HG03520 (cell line): ENCODE measurements around the gene ZFHX3.
"Not testable (repeated sequence)": the region's sequence is repeated elsewhere in the genome, so short reads cannot be mapped to it uniquely, and the experiment has no call there.

Experiments used
- ATAC-seq: cut with Tn5 transposase; IDR thresholded peaks from one replicate; pipeline ENCODE4 v1.9.1; 2021; ENCODE audit warnings: mild to moderate bottlenecking, moderate library complexity; ENCODE audit not compliant: unreplicated experiment

Gene ZFHX3, protein sequence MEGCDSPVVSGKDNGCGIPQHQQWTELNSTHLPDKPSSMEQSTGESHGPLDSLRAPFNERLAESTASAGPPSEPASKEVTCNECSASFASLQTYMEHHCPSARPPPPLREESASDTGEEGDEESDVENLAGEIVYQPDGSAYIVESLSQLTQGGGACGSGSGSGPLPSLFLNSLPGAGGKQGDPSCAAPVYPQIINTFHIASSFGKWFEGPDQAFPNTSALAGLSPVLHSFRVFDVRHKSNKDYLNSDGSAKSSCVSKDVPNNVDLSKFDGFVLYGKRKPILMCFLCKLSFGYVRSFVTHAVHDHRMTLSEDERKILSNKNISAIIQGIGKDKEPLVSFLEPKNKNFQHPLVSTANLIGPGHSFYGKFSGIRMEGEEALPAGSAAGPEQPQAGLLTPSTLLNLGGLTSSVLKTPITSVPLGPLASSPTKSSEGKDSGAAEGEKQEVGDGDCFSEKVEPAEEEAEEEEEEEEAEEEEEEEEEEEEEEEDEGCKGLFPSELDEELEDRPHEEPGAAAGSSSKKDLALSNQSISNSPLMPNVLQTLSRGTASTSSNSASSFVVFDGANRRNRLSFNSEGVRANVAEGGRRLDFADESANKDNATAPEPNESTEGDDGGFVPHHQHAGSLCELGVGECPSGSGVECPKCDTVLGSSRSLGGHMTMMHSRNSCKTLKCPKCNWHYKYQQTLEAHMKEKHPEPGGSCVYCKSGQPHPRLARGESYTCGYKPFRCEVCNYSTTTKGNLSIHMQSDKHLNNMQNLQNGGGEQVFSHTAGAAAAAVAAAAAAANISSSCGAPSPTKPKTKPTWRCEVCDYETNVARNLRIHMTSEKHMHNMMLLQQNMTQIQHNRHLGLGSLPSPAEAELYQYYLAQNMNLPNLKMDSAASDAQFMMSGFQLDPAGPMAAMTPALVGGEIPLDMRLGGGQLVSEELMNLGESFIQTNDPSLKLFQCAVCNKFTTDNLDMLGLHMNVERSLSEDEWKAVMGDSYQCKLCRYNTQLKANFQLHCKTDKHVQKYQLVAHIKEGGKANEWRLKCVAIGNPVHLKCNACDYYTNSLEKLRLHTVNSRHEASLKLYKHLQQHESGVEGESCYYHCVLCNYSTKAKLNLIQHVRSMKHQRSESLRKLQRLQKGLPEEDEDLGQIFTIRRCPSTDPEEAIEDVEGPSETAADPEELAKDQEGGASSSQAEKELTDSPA (N-terminal part only)

DNA sequence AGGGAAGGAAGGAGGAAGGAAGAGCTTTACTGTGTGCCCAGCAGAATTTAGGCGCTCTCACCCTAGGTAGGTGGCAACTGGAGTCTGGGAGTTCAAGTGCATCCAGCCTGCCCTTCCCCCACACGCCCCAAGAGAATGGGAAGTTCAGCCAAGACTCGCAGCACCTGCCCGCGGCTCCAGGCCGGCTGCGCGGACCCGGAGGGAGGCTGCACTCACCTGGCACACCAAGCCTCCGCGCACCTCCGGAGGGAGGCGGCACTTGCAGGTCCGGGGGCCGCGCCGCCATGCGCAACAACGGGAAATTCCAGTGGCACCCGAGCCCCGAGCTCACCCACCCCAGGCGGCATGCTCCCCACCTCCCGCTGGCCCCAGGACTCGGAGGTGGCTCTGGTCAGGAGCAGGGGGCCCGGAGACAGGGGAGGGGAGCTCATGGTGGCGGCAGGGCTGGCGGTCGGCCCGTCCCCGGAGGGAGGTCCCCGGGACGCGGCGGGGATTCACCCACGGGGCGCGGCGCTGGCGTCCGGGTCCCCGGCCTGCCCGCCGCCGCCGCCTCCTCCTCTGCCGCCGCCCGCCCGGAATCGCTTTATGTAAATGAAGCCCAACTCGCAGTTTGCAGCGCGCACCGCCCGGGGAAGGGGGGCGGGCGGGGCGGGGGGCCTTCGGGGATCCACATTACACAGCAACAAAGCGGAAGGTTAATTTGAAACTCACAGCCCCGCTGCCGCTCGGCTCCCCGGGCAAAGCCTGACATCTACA, at the start of gene ZFHX3:
ZFHX3 (minus strand) TSS at position 593 of the 756 bp plus-strand sequence. CDS start 87,983 bp downstream, outside the sequence.
- ATAC-seq, result peak; percentile 66

DNA sequence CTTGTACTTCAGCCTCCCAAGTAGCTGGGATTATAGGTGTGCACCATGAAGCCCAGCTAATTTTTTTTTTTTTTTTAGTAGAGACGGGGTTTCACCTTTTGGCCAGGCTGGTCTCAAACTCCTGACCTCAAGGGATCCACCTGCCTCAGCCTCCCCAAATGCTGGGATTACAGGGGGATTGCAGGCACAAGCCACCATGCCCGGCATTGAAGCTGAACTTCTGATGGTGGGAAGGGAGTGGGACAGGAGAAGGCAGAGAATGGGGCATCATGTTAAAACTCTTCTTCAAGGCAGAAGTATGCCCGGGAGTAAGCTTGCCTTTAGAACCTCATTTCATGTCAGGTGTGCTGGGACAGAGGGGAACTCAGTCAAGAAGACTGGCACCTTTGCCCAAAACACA, 48.6 kb upstream of the ZFHX3 start:
- no peak for ATAC-seq

DNA sequence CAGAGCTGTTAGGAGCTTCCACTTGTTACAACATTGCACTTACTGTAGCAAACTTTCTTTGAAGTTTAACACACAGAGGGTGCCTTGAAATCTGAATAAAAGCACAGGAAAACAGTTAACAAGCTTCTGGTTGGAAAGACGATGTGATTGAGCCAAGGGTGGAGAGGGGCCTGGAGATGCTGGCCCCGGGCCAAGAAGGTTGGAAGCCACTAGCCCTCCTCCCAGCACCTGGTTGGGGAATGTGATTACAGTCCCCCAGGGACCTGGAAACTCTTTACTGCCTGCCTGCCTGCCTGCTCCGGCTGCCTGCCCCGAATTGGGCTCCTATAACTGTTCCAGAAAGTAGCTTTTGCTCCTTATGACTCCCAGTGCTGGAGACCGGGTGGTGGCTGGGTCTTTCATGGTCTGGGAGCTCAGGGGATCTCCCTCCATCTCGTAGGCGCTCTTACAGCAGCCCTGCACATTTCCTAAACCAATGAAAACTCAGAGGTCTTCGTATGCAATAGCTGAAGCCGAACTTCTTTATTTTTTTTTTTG, 48.0 kb upstream of the ZFHX3 start:
- no peak for ATAC-seq

DNA sequence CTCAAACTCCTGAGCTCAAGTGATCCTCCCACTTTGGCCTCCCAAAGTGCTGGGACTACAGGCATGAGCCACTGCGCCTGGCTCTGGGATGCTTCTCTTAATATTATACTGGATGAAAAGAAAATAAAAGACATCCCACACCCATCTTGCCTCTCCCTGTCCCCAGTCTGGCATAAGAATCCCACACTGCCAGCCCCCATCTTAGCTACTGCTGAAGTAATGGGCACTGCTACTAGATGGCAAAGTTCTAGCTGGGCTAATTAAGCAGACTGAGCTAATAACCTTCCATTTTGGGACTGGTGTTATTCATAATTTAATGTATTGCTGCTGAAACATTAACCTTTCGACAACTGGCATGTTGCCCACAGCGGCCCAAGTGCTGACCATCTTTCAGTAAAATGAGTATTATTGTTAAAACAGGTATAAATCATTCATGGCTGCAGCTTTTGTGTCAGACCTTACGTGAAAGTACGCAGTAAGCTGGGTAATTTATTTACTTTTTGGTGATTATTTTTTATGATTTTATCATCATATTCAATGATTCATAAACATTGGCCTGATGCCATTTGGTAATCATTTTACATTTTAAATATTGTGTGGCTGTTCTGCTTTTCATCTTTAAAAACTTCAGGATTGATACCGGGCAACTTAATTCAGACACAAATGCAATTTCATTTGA, 47.4 kb upstream of the ZFHX3 start:
- ATAC-seq, result no peak

DNA sequence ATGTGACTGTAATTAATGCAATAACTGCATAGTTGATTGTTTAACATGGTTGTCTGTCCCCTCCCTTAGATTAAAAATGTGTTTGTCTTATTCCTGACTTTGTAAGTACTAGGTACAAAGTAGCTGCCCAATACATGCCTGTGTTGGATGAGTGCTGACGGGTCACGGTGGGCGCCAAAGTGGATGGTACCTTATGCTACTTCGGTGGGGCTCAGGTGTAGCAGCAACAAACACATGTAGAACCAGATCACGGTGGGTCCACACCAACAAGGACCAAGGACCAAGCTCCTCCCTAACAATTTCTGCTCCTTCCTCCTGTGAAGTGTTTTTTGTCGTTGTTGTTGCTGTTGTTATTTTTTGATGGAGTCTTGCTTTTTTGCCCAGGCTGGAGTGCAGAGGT, 46.4 kb upstream of the ZFHX3 start:
- ATAC-seq, result no peak

DNA sequence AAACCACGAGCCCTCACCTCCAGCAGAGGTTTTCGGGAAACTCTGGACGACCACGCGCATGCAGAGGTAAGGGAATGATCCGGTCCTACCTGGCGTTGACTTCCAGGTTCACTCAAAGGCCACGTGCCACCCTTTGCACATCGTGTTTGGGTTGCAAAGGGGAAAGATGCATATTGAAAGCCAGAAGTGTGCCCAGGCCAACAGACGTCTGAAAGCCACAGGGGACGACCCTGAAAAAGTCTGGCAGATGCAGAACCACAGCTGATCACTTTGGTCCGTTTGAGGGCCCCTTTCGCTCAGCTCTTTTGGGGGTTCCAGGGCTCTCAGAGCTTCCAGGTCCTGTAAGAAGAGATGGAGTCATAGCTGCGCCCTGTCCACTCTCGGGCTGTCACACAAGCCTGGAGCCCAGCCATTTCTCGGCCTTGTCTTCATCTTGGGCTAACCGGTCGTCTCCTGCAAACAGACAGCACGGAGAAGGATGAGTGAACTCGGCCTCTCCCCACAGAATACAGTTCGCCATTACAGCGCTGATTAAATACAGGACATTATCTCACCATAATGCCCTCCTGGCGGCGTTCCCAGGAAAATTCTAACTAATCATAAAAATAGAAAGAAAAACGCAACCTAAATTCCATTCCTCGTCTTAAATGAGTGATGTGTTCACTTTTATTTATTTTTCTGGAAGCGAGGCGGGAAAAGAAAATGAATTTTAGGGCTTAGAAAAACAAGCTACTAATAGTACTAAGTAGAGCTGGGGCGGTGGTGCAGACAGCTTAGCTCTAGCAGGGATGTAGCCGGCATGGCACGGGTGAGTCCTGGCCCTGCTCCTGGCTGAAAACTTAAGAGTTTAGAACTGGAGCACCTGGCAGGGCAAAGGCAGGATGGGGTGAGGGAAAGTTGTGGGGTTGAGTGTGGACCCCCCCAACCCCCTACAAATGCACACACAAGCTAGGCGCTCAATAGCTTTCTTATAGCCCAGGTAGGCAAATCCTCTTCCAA, 45.5 kb upstream of the ZFHX3 start:
- no peak for ATAC-seq

DNA sequence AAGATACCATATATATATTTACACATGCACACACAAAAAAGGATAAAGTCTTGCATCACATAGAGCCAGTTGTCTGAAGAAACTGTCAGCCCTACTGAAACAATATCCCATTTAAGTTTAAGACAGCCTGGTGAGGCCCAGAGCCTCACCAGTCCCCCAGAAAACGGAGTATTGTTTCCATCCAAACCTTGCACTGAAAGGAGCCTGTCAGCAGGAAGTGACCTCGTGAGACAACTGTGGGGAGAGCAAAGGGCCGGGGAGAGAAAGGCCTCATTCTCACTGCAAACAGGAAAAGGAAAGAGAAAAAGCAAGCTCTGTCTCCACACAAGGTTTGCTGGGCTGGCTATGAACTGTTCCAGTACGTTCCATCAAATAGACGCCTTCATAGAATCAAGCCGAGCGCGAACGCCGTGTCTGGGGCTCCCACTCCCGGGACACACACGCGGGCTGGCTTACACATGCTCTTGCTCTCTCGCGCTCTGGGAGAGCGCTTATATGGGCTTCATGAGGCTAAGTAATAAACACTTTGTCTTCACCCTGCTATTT, 44.4 kb upstream of the ZFHX3 start:
- ATAC-seq, result no peak

DNA sequence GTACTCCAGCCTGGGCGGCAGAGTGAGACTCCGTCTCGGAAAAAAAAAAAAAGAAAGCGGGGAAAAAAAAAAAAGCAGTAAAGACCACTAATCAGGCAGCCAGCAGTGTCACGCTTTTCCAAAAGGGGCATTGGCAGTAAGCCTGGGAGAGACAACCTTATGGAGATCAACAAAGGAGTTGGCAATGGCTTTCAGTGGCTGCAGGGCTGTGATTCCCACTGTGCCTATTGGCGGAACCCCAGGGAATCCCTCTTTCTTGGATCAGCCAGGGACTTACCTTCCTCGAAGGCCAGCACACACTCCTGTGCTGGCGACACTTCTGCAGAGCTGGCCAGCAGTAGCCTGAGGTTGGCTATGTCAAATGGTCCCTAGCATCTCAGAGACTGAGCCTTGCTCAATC, 43.2 kb upstream of the ZFHX3 start:
- no peak for ATAC-seq

DNA sequence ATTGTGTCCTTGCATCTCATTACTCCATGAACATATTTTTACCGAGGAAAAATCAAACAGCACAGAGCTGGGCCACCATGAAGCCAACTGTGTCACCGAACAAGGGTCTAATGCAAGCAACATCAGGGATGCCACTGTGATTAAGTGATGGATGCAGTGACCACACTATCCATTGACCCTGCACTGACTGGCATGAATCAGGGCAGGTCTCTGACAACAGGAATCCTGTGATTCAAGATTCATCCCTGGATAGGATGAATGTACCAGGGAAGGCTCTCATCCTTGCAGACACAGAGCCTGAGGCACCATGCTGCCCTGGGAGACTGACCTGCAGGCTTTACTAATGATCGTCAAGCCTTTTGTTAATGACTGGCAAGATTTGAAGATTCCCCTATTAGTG, 41.5 kb upstream of the ZFHX3 start:
- no peak for ATAC-seq

DNA sequence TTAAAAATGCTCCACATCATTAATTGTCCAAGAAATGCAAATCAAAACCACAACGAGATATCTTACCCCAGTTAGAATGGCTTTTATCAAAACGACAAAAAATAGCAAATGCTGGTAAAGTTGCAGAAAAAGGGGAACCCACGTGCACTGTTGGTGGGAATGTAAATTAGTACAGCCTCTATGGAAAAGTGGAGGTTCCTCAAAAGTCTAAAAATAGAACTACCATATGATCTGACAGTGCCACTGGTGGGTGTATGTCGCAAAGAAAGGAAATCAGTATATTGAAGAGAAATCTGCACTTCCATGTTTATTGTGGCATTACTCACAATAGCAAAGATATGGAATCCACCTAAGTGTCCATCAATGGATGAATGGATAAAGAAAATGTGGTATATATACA, 38.2 kb upstream of the ZFHX3 start:
- ATAC-seq, result no peak

DNA sequence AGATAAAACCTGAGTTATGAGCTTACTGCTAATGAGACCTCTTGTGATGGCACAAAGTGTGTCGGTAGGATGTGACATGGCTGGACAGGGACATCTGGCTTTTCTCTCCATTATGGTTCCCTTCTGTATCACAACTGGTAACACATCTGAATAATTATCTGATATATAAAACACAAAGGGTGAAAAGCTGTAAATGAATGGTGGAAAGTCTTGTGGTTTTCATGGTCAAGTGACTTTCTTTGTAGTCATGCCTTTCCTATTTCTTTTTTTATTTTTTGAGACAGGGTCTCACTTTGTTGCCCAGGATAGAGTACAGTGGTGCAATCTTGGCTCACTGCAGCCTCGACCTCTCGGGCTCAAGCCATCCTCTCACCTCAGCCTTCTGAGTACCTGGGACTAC, 35.3 kb upstream of the ZFHX3 start:
- ATAC-seq, result no peak

DNA sequence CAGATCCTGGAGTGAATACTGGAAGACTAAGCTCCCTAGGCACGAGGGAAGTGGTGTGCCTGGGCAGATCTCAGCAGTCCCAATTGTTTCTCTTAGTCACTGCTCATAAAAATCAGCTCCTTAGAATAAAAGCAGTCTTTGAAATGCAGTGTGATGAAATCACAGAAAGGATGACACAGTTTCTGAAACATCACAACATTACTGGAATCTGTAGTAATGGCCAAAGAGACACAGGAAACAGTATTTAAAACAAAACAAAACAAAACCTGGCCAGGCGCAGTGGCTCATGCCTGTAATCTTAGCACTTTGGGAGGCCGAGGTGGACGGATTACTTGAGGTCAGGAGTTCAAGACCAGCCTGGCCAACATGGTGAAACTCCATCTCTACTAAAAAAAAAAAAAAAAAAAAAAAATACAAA, 34.7 kb upstream of the ZFHX3 start:
- ATAC-seq, result not testable (repeated sequence)

DNA sequence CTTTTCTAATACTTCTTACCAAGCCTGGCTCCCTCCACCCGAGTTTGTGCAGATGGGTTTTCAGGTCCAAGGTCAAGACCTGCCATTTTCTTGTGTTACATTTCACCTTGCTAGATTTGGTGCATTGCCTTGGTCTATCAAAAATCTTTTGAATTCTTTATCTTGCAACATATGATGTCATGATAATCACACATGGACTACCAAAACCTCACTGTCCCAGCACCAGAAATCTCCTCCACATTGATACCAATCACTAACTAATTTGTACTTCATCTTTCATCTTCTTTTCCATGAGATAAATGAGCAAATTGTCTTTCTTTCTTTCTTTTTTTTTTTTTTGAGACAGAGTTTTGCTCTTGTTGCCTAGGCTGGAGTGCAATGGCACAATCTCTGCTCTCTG, 33.0 kb upstream of the ZFHX3 start:
- ATAC-seq, result no peak

DNA sequence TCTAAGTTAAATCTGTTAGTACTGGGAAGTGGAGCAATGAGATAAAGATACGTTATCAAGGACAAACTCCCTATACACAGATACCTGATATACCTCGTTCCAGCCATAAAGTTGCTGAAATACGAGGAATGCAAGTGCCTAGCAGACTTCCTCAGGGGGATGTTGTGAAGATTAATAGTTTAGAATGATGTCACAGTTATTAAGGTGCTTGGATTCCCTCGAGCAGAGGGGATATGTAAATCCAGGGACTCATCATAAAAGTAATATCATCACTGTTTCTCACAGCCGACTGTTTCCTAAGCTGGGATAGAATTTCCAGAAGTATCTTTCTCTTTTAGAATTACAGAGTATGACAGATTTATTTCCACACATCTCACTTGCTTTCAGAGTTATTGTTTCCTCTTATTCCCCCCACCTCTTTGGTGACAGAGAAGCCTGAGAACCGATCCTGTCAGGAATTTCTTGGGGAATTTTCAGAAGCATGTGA, 28.4 kb upstream of the ZFHX3 start:
- ATAC-seq, result no peak

DNA sequence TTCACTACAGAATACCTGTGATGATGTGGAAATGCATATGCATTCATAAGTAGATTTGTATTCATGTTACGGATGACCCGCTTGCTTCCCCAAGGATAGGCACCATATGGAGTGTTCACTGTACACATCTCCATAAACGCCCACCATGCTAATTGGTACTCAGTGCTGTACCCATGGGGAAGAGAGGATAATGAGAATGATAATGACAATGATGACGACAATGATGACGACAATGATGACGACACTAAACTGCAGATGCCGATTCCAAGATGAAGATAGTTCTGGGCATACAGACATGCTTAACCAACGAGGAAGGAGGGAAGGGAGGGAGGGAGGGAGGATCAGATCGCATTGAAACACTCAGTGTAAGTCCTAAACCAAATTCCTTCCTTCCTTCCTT, 26.5 kb upstream of the ZFHX3 start:
- no peak for ATAC-seq

DNA sequence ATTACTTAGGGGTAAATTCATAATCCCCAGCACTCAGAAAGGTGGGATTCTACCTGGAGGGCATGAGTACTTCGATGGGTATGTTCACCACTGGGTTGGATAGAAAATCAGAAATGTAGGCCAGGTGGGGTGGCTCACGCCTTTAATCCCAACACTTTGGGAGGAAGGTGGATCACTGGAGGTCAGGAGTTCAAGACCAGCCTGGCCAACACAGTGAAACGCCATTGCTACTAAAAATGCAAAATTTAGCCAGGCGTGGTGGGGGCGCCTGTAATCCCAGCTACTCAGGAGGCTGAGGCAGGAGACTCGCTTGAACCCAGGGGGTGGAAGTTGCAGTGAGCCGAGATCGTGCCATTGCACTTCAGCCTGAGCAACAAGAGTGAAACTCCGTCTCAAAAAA, 24.1 kb upstream of the ZFHX3 start:
- not testable (repeated sequence) for ATAC-seq

DNA sequence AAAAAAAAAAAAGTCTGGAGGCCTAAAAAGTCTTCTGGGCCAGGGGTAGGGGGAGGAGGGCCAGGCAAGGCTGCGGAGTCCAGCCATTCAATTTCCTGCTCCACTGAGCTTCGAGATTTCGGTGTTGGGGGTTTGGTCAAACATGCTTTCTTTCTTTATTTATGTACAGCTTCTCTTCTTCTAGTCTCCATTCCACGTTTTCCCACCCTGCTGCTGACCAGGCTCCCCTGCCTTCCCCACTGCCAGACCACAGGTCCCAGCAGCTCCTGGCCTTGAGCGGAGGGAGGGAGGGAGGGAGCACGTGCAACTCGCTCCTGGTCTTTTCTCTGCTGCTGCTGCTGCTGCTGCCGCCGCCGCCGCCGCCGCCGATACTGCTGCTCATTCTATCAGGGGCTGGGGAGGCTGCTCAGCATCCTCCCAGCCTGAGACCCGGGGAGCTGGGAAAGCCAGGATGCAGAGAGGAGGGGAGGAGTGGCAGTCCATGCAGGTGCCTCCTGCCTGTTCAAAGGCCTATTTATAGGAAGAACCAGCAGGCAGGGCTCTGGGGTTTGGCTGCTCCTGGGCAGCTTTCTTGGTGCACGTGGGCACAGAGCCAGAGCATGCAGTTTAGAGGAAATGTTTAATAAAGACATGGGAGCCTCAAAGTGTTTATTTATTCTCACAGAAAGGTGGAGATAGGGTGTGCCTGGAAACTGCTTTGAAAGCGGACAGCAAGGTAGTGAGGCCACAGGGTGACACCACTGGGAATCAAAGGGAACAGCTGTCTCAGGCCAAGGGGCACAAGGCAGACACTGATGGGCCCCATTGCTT, 23.4 kb upstream of the ZFHX3 start:
- no peak for ATAC-seq
